Peyer's patch (tissue), 4 donors: Measurements from ENCODE around the gene LRIT2. TPM values are rescaled to one million over a fixed set of nuclear protein-coding genes. Genes with fewer than 3 reads are reported as not detected.

Experiments
- DNase-seq, 3 donors: peaks; one replicate each; pipeline ENCODE4 v3.0.0-alpha.2; 2017 to 2019
- H3K27ac ChIP-seq, 4 donors: fragments of 200-600 bp; sonication (generic); one replicate each; pipeline ENCODE4 v1.5.1; 2016 to 2019
- H3K27me3 ChIP-seq, 2 donors: fragments of 200-600 bp; sonication (generic); one replicate each; pipeline ENCODE4 v1.5.1; 2019
- H3K36me3 ChIP-seq, 3 donors: fragments of 200-600 bp; sonication (generic); one replicate each; pipeline ENCODE4 v1.5.1; 2016 to 2019
- H3K4me1 ChIP-seq, 4 donors: fragments of 200-600 bp; sonication (generic); one replicate each; pipeline ENCODE4 v1.5.1; 2016 to 2019
- H3K4me3 ChIP-seq, 4 donors: fragments of 200-600 bp; sonication (generic); 1 replicate in 3 of 4; 2 replicates in 1 of 4; pipeline ENCODE4 v1.5.1; 2016 to 2019; ENCODE audit warnings: mild to moderate bottlenecking in 1 of 4
- H3K9me3 ChIP-seq, 4 donors: fragments of 200-600 bp; sonication (generic); one replicate each; pipeline ENCODE4 v1.5.1; 2016 to 2019; ENCODE audit warnings: mild to moderate bottlenecking in 1 of 4
- CTCF ChIP-seq, 6 experiments: fragments of 450-650 bp in 4 of 6; fragments of 200-600 bp in 2 of 6; sonication (generic) in 1 of 6; IDR thresholded peaks; one replicate each; pipeline ENCODE4 v1.5.1; 2017 to 2019; ENCODE audit warnings: antibody characterized with exemption in 6 of 6, mild to moderate bottlenecking in 3 of 6, moderate library complexity in 1 of 6
- POLR2A ChIP-seq, 2 donors: fragments of 450-650 bp; IDR thresholded peaks; one replicate each; pipeline ENCODE4 v1.5.1; 2017; ENCODE audit warnings: antibody characterized with exemption in 2 of 2, mild to moderate bottlenecking in 2 of 2, moderate library complexity in 2 of 2
- total RNA-seq, 4 donors: library from RNA; depleted of rRNA; stranded (reverse); fragments of >200 nt; gene quantifications; one replicate each; pipeline ENCODE4 v1.1.0, GENCODE V29; 2016

LRIT2 gene
- total RNA-seq, 4 donors from 2014 or later, result not detected

DNA sequence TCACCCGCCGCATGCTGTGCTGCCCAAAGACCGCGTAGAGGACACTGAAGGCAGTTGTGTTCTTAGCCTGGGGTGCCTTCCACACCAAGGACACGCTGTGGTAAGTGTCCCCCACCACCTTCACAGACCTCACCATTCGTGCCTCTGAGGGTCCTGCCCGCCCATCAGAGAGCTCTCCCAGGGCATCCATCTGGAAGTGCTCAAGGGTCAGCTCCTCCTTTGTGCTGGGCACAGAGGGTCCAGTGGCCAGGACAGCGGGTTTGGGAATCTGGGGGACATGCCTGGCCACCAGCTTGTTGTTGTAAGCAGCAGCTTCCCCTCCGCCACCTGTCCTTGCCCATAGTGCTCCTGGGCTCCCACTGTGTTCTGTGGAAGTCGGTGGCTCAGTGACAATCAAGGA lies 7.0 kb upstream of the LRIT2 start:
- H3K9me3 ChIP-seq, result peaks cover 0 to 3% (median 0%) of the 10 kb centered on the region in 4 donors
- no peak overlapping the region for H3K27ac ChIP-seq
- TF ChIP-seq POLR2A (IDR thresholded peaks at IDR 0.05) (no peak), CTCF (IDR thresholded peaks at IDR 0.05) (no peak)
- DNase-seq, result no peak
- no peaks in the 10 kb centered on the region for H3K36me3 ChIP-seq
- H3K27me3 ChIP-seq, result no peaks in the 10 kb centered on the region
- no peaks in the 10 kb centered on the region for H3K4me1 ChIP-seq
- H3K4me3 ChIP-seq, result no peak overlapping the region

DNA sequence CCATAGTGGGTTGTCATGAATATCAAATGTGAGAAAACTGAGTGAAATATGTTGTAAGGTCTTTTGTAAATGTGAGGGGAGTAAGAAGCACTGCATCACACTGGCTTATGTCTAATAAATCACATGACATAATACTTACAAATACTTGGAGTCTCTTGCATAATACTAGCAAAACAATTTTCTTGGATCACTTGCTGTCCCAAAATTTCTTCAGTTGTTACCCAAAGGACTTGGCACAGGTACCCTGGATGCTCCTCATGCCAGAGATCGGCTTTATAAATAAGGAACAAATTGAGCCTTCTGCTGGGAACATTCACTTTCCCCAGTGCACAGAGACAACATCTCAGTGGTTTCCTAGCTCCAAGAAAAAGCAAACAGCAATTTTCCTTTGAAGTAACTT lies 5.0 kb upstream of the LRIT2 start:
- no peak for DNase-seq
- Histone ChIP-seq H3K36me3 (no peaks in the 10 kb centered on the region), H3K27me3 (no peaks in the 10 kb centered on the region), H3K27ac (no peak overlapping the region), H3K4me1 (no peaks in the 10 kb centered on the region), H3K4me3 (no peak overlapping the region), H3K9me3 (peaks cover 0 to 3% (median 0%) of the 10 kb centered on the region in 4 donors)
- TF ChIP-seq CTCF (IDR thresholded peaks at IDR 0.05) (no peak), POLR2A (IDR thresholded peaks at IDR 0.05) (no peak)

- peaks cover 0 to 3% (median 0%) of the 10 kb centered on the region in 4 donors for H3K9me3 ChIP-seq
- H3K27ac ChIP-seq, result no peak overlapping the region
- TF ChIP-seq CTCF (IDR thresholded peaks at IDR 0.05) (no peak), POLR2A (IDR thresholded peaks at IDR 0.05) (no peak)
- no peak for DNase-seq
- H3K4me3 ChIP-seq, result no peak overlapping the region
- H3K36me3 ChIP-seq, result no peaks in the 10 kb centered on the region
- H3K4me1 ChIP-seq, result no peaks in the 10 kb centered on the region
- no peaks in the 10 kb centered on the region for H3K27me3 ChIP-seq
Observed at GRCh38 chr10:84227810-84228209, 2.5 kb upstream of the LRIT2 start.

DNA sequence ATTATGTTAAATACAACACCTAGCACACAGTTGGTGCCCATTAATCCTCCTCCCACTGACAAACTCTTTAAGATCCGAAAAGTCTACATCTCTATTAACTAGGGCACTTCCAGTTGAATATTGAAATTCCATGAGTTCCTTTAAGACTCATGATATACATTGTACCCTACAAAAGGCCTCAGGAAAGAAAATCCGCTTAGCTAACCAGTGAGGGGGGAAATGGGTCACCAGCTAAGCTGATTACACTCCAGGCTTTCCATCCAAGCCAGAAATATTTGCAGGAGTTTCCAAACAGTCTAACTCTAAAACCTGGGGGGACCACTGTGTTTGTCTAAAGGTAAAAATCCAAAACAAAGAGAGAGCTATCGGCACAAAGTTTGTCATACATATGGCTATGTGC lies 1.3 kb upstream of the LRIT2 start:
- Histone ChIP-seq H3K27ac (no peak overlapping the region), H3K4me1 (no peaks in the 10 kb centered on the region), H3K4me3 (no peak overlapping the region), H3K9me3 (peaks cover 0 to 3% (median 0%) of the 10 kb centered on the region in 4 donors), H3K36me3 (no peaks in the 10 kb centered on the region), H3K27me3 (no peaks in the 10 kb centered on the region)
- no peak for DNase-seq
- no peak for TF ChIP-seq CTCF (IDR thresholded peaks at IDR 0.05)
- TF ChIP-seq POLR2A (IDR thresholded peaks at IDR 0.05), result no peak

DNA sequence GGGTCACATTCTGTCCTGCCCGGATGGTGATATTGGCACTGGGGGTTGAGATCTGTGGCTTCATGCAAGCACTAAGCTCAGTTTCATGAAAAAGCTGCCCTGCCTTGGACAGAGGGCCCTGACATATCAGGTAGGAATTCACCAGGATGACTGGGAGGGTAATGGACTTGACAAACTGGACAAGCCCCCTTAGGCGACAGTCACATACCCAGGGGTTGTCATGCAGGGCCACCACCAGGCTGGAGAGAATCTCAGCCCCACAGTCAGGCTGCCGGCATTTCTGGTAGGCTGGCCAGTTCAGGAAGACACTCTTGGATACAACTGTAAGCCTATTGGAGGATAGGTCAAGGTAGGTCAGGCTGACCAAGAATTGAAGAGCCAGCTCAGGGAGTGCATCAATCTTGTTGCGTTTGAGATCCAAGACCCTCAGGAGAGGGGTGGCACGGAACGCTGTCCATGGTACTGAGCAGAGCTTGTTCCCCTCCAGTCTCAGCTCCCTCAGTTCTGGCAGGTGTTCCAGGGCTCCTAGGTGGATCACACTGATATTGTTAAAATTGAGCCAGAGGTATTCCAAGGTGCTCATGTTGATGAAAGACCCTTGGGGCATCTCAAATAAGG lies 824 bp downstream of the LRIT2 start:
- Histone ChIP-seq H3K27me3 (no peaks in the 10 kb centered on the region), H3K27ac (no peak overlapping the region), H3K36me3 (no peaks in the 10 kb centered on the region), H3K4me3 (no peak overlapping the region), H3K4me1 (no peaks in the 10 kb centered on the region), H3K9me3 (no peaks in the 10 kb centered on the region)
- no peak for DNase-seq
- TF ChIP-seq POLR2A (IDR thresholded peaks at IDR 0.05) (no peak), CTCF (IDR thresholded peaks at IDR 0.05) (no peak)

GRCh38 chr10:84221916-84222315 lies 3.4 kb downstream of the LRIT2 start:
- Histone ChIP-seq H3K36me3 (no peaks in the 10 kb centered on the region), H3K4me1 (no peaks in the 10 kb centered on the region), H3K27me3 (no peaks in the 10 kb centered on the region), H3K27ac (no peak overlapping the region), H3K9me3 (no peaks in the 10 kb centered on the region), H3K4me3 (no peak overlapping the region)
- no peak for DNase-seq
- no peak for TF ChIP-seq POLR2A (IDR thresholded peaks at IDR 0.05)
- TF ChIP-seq CTCF (IDR thresholded peaks at IDR 0.05), result no peak
